Fibroblast of the aortic adventitia (primary cell): ENCODE data around the gene NRDC. TPM values are rescaled to one million over a fixed set of nuclear protein-coding genes. Genes with fewer than 3 reads are reported as not detected.

Experiments
- DNase-seq: peaks from one replicate; pipeline ENCODE4 v3.0.0-alpha.2; 2010; ENCODE audit warnings: low read depth
- H3K4me3 ChIP-seq: 2 replicates; pipeline ENCODE4 v1.5.1; 2011; ENCODE audit warnings: low read depth, mild to moderate bottlenecking, control low read depth, low read length, moderate library complexity
- total RNA-seq: library from RNA; depleted of rRNA; stranded (reverse); fragments of >200 nt; gene quantifications from 2 replicates; pipeline ENCODE4 v1.2.3, GENCODE V29; 2012; ENCODE audit warnings: low replicate concordance
- TF ChIP-seq, protein P1 (sequence below): IDR thresholded peaks from 2 replicates; pipeline ENCODE4 v1.5.1; 2011; ENCODE audit warnings: mild to moderate bottlenecking, low read length, control low read depth, inconsistent platforms; ENCODE audit not compliant: insufficient read depth

The NRDC gene
- total RNA-seq, 1 donor, result 73.8 TPM

DNA sequence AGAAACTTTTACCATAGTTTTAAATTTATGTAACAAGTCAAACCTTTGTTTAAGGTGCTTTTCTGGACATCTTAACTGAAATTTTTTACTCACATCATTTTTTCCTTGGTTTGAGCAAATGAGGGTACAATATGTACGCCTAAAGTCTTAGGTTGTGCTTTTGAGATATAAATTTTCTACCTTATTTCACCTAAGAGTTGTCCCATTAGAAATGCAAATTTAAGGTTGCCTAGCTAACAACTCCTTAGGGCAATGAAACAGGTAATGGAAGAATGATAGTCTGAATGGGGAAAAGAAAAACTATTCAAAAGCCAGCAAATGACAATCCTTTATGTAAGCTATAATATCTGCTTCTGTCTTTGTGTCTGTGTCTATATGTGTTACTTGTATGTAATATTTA, 19.6 kb downstream of the NRDC start:
- TF ChIP-seq, protein P1, sequence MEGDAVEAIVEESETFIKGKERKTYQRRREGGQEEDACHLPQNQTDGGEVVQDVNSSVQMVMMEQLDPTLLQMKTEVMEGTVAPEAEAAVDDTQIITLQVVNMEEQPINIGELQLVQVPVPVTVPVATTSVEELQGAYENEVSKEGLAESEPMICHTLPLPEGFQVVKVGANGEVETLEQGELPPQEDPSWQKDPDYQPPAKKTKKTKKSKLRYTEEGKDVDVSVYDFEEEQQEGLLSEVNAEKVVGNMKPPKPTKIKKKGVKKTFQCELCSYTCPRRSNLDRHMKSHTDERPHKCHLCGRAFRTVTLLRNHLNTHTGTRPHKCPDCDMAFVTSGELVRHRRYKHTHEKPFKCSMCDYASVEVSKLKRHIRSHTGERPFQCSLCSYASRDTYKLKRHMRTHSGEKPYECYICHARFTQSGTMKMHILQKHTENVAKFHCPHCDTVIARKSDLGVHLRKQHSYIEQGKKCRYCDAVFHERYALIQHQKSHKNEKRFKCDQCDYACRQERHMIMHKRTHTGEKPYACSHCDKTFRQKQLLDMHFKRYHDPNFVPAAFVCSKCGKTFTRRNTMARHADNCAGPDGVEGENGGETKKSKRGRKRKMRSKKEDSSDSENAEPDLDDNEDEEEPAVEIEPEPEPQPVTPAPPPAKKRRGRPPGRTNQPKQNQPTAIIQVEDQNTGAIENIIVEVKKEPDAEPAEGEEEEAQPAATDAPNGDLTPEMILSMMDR, result no peak
- no peak overlapping the region for H3K4me3 ChIP-seq
- no peak for DNase-seq

DNA sequence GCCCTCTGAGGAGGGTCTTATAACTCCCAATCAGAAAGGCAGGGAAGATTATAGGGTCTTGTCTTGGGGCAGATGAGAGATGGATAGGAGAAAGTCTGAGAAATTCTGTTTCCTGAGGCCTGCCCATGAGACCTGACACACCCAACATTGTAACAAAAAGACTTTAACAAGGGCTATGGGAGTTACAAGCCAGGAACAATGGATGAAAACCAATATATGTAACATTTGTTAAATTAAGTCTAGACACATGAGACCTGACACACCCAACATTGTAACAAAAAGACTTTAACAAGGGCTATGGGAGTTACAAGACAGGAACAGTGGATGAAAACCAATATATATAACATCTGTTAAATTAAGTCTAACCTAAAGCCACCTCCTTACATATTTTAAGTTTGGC, 21.8 kb downstream of the NRDC start:
- no peak overlapping the region for H3K4me3 ChIP-seq
- TF ChIP-seq, protein P1, result no peak
- no peak for DNase-seq

DNA sequence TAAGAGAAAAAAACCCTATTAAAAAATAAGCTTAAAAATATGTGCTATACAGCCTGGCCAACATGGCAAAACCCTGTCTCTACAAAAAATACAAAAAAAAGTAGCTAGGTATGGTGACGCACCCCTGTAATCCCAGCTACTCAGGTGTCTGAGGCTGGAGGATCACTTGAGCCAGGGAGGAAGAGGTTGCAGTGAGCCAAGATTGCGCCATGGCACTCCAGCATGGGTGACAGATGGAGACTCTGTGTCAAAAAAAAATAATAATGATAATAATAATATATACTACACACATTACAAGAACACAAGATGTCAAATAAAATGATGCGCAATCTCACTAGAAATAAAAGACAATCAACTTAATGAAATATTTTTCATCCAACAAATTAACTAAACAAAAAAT, 22.9 kb downstream of the NRDC start:
- DNase-seq, result no peak
- H3K4me3 ChIP-seq, result no peak overlapping the region
- TF ChIP-seq, protein P1, result no peak

DNA sequence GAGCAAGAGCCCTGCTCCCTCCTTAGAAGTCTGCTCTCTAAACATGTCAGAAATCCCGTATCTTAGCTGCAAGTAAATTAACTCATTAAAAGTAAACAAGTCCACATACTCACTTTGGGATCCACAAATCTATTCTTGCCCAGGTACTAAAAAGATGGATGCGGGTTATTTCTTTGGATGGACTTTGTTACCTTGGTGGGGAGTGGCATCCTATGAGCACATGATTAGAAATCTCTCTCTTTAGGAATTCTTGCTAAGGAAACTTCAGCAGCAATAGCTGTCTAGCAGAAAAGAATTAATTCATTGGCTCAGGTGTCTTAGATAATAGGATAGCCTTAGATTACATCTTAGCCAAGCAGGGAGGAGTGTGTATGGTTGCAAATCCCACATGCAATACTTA, 25.2 kb downstream of the NRDC start:
- DNase-seq, result no peak
- TF ChIP-seq, protein P1, result no peak
- no peak overlapping the region for H3K4me3 ChIP-seq

DNA sequence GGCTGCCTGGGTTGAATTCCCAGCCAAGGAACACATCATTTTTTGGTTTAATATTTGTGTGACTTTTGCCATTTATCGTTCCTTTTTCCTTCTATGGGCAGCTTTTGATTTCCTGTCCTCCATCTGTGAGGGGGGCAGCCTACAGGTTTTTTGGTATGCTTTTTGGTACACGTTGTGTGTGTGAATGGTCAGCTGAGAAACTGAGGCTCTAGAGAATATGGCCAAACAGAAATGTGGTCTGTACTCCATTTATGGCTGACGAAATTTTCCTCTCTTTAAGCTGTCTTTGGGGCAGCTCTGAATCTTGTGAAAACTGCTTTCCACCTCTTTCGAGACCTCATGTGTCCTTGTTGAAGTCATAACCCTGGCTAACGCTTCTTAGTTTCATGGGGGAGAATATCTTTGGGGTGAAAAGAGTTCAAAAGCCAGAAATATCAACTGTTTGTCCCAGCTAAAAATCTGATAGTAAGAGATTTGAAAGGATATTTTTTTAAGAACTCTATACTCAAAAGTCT, 26.6 kb downstream of the NRDC start:
- DNase-seq, result no peak
- H3K4me3 ChIP-seq, result no peak overlapping the region
- TF ChIP-seq, protein P1, result no peak

DNA sequence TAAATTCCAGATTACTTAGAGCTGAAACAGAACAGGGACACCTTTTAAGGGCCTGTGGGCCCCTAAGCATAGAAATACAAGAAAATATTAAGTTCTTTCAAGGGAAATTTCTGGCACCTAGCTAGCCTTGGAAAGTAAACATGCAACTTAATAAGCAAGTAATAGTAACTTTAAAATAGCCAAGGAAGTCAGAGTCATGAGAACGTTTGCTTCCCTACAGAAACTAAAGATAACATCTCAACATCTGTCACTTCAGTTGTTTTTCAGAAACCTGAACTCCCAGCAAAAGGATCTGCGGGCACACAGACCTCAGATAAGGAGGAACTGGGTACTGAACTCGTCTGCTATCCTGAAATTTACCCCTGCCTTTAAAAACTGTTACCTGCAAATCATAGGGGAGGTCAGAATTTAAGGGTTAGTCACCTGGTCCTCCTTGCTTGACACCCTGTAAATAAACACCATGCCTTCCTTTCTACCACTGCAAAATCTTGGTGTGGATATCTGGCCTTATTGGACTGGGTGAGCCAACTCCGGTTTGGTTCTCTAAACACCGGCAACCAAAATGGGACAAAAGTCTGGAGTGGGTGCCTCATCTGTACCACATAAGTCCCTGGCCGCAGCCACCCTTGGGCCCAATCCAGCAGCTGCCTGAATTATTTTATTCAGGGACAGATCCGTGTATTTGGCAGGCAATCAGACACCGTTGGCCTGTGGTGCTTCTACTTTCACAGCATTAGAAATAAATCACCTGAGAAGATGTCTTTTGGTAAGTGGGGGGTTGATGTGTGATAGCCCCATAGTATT, 27.9 kb downstream of the NRDC start:
- H3K4me3 ChIP-seq, result no peak overlapping the region
- no peak for DNase-seq
- TF ChIP-seq, protein P1, result no peak
